K562 (cell line): ENCODE measurements around the gene MAML3. TPM values are rescaled to one million over a fixed set of nuclear protein-coding genes. Genes with fewer than 3 reads are reported as not detected.

Experiments used
- ADNP ChIP-seq: fragments of 200-800 bp; sonication (Bioruptor generic); IDR thresholded peaks from 2 replicates; pipeline ENCODE4 v1.6.1; 2016; ENCODE audit warnings: missing genetic modification characterization, missing compliant biosample characterization
- ASH1L ChIP-seq: fragments of 450-650 bp; IDR thresholded peaks from 2 replicates; pipeline ENCODE4 v1.6.1; 2018; ENCODE audit warnings: borderline replicate concordance, mild to moderate bottlenecking, low read depth; ENCODE audit not compliant: partially characterized antibody
- ATF7 ChIP-seq: fragments of 450-650 bp; IDR thresholded peaks from 2 replicates; pipeline ENCODE4 v1.7.1; 2014; ENCODE audit warnings: mild to moderate bottlenecking, moderate library complexity
- CBFA2T3 ChIP-seq: fragments of 450-650 bp; IDR thresholded peaks from 2 replicates; pipeline ENCODE4 v1.6.1; 2017
- E2F4 ChIP-seq: sonication (generic); formaldehyde crosslinking; IDR thresholded peaks from 2 replicates; pipeline ENCODE4 v1.8.0; 2022; ENCODE audit warnings: mild to moderate bottlenecking, low read depth, missing genetic modification reagents
- FOXJ2 ChIP-seq: fragments of 200-800 bp; sonication (Bioruptor generic); IDR thresholded peaks from 2 replicates; pipeline ENCODE4 v1.6.1; 2016; ENCODE audit warnings: missing genetic modification characterization, missing compliant biosample characterization
- FOXM1 ChIP-seq, 2 experiments: fragments of 450-650 bp in 1 of 2; sonication (generic) in 1 of 2; formaldehyde crosslinking in 1 of 2; IDR thresholded peaks; 2 replicates each; pipeline versions ENCODE4 v1.6.1 to v1.9.0; 2017 to 2022; ENCODE audit warnings: low read depth in 2 of 2, mild to moderate bottlenecking in 2 of 2, missing genetic modification reagents in 1 of 2, moderate library complexity in 1 of 2
- GATAD2A ChIP-seq: fragments of 450-650 bp; IDR thresholded peaks from 2 replicates; pipeline ENCODE4 v1.6.1; 2017
- HNRNPLL ChIP-seq: fragments of 200-400 bp; formaldehyde crosslinking; IDR thresholded peaks from 2 replicates; pipeline ENCODE4 v1.6.1; 2017; ENCODE audit warnings: low read length, low read depth, mild to moderate bottlenecking; ENCODE audit not compliant: poor library complexity, severe bottlenecking
- KDM1A ChIP-seq, 2 experiments: fragments of 450-650 bp; IDR thresholded peaks; 2 replicates each; pipeline ENCODE4 v1.6.1; 2016; ENCODE audit warnings: mild to moderate bottlenecking in 2 of 2
- MCM7 ChIP-seq, 2 experiments: fragments of 450-650 bp; IDR thresholded peaks; 2 replicates each; pipeline ENCODE4 v1.6.1; 2016 to 2018
- MNT ChIP-seq, 2 experiments: fragments of 450-650 bp; conservative IDR thresholded peaks; 2 replicates each; pipeline ENCODE4 v1.6.1; 2017; ENCODE audit warnings: mild to moderate bottlenecking in 2 of 2, moderate library complexity in 2 of 2
- MTA1 ChIP-seq: fragments of 450-650 bp; IDR thresholded peaks from 2 replicates; pipeline ENCODE4 v1.6.1; 2017; ENCODE audit warnings: borderline replicate concordance
- NEUROD1 ChIP-seq: fragments of 150-350 bp; IDR thresholded peaks from 2 replicates; pipeline ENCODE4 v1.6.1; 2014; ENCODE audit warnings: borderline replicate concordance, low read length, low read depth; ENCODE audit not compliant: partially characterized antibody
- NFE2 ChIP-seq: IDR thresholded peaks from 2 replicates; pipeline ENCODE4 v1.6.1; 2014; ENCODE audit warnings: antibody characterized with exemption, low read depth
- NR2F6 ChIP-seq: fragments of 450-650 bp; formaldehyde crosslinking; IDR thresholded peaks from 2 replicates; pipeline ENCODE4 v1.4.0; 2020; ENCODE audit warnings: mild to moderate bottlenecking
- POLR2A ChIP-seq: fragments of 450-650 bp; conservative IDR thresholded peaks from 2 replicates; pipeline ENCODE4 v1.6.1; 2016
- PYGO2 ChIP-seq: fragments of 450-650 bp; IDR thresholded peaks from 2 replicates; pipeline ENCODE4 v1.6.1; 2016; ENCODE audit warnings: mild to moderate bottlenecking, missing genetic modification characterization, moderate library complexity, missing compliant biosample characterization
- RCOR1 ChIP-seq, 2 experiments: IDR thresholded peaks; 2 replicates each; pipeline ENCODE4 v1.6.1; 2012; ENCODE audit warnings: low read depth in 2 of 2, low read length in 2 of 2, borderline replicate concordance in 1 of 2, improper control_type of control experiment in 1 of 2
- SMARCB1 ChIP-seq: IDR thresholded peaks from 2 replicates; pipeline ENCODE4 v1.6.1; 2011; ENCODE audit warnings: improper control_type of control experiment, low read depth; ENCODE audit not compliant: insufficient read length
- SRSF1 ChIP-seq: fragments of 200-400 bp; formaldehyde crosslinking; IDR thresholded peaks from 2 replicates; pipeline ENCODE4 v1.6.1; 2017; ENCODE audit warnings: mild to moderate bottlenecking, low read depth, low read length, moderate library complexity
- TAL1 ChIP-seq: fragments of 450-650 bp; IDR thresholded peaks from 2 replicates; pipeline ENCODE4 v1.6.1; 2016; ENCODE audit warnings: mild to moderate bottlenecking
- TCF3 ChIP-seq: sonication (generic); formaldehyde crosslinking; IDR thresholded peaks from 2 replicates; pipeline ENCODE4 v1.4.0; 2020; ENCODE audit warnings: mild to moderate bottlenecking, missing genetic modification reagents
- polyA plus RNA-seq, 8 experiments: library from polyadenylated mRNA; depleted of rRNA in 4 of 8; stranded (reverse) in 5 of 8; unstranded in 3 of 8; fragments of >200 nt; fragmentation: Nextera tagmentation in 2 of 8; fragmentation: Illumina TruSeq in 1 of 8; extraction: Ambion mirVana in 2 of 8; extraction: Trizol in 1 of 8; gene quantifications; 2 replicates each; pipeline versions ENCODE4 v1.2.1 to v1.2.3, GENCODE V29; 2011 to 2014; ENCODE audit warnings: inconsistent platforms in 1 of 8, missing spikeins in 1 of 8
- total RNA-seq, 7 experiments: library from RNA; depleted of rRNA in 6 of 7; stranded (reverse); fragments of >200 nt in 6 of 7; fragmentation: Illumina TruSeq in 2 of 7; extraction: Trizol in 2 of 7; gene quantifications; 2 replicates each; pipeline versions ENCODE4 v1.2.1 to v1.2.3, GENCODE V29; 2011 to 2021; ENCODE audit warnings: low replicate concordance in 1 of 7

Gene MAML3
- total and polyA plus RNA-seq, 9 of the 15 experiments (the other 6 are each of a cell fraction or from before 2014, with no cell fraction given), result 0.01 to 0.55 (median 0.25) TPM

- TF ChIP-seq NEUROD1, result no peak
- no peak for TF ChIP-seq ATF7
- no peak for TF ChIP-seq MNT (conservative IDR thresholded peaks at IDR 0.05)
- peak in 1 of 2 experiments; percentile 5; a peak in 2 of 4 replicates for TF ChIP-seq KDM1A (IDR thresholded peaks at IDR 0.05)
- TF ChIP-seq SRSF1, result no peak
- TF ChIP-seq PYGO2, result no peak
- TF ChIP-seq RCOR1 (IDR thresholded peaks at IDR 0.05; ENCODE audit: borderline replicate concordance in 1 of 2, low read depth in 2 of 2, low read length in 2 of 2), result peak in 1 of 2 experiments; percentile 55; a peak in 1 of 4 replicates
- no peak for TF ChIP-seq NFE2
- peak; percentile 52 for TF ChIP-seq TCF3 (CRISPR knock-in tag)
- TF ChIP-seq SMARCB1, result no peak
- TF ChIP-seq ASH1L, result no peak
- no peak for TF ChIP-seq GATAD2A
- no peak for TF ChIP-seq NR2F6 (CRISPR knock-in tag)
- TF ChIP-seq E2F4, result no peak
- peak; percentile 67 for TF ChIP-seq CBFA2T3
- peak; percentile 42; the same call in 1 of the 2 replicates for TF ChIP-seq TAL1
- TF ChIP-seq ADNP, result no peak
- TF ChIP-seq MCM7 (IDR thresholded peaks at IDR 0.05), result no peak
- no peak for TF ChIP-seq MTA1
- TF ChIP-seq POLR2A, result no peak
- TF ChIP-seq FOXM1 (IDR thresholded peaks at IDR 0.05; ENCODE audit: low read depth), result no peak
- no peak for TF ChIP-seq FOXM1 (CRISPR knock-in tag; IDR thresholded peaks at IDR 0.05; ENCODE audit: low read depth)
- no peak for TF ChIP-seq HNRNPLL
- TF ChIP-seq FOXJ2 (tag), result no peak
Observed at GRCh38 chr4:139668036-139668435, 485.9 kb downstream of the MAML3 start (continued).
